NCI-H510A treated with DMSO at 0.1 percent for 48 hours (cell line): ENCODE results near the gene LYPLA2.

Experiments
- DNase-seq: peaks from one replicate; lab custom pipeline; 2025; lab: John Stamatoyannopoulos, UW

The LYPLA2 gene

DNA sequence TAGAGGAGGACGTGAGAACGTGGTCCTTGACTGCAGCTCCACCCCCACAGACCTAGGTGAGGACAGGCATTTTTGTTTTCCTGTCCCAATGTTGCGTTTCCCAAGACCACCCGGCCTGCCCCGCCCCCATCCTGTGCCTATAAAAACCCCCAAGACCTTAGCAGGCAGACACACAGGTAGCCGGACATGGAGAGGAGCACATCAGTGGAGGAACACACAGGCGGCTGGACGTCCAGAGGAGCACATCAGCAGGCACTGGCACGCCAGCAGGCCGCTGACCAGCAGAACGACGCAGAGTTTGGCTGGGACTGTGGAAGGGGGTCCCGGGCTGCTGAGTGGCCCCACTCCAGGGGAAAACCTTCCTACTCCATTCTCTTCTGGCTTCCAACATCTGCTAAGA is 47.0 kb downstream of the LYPLA2 start:
- no peak for DNase-seq

GRCh38 chr1:23838401-23838866 is 47.5 kb downstream of the LYPLA2 start:
- peak; percentile 23 for DNase-seq

DNA sequence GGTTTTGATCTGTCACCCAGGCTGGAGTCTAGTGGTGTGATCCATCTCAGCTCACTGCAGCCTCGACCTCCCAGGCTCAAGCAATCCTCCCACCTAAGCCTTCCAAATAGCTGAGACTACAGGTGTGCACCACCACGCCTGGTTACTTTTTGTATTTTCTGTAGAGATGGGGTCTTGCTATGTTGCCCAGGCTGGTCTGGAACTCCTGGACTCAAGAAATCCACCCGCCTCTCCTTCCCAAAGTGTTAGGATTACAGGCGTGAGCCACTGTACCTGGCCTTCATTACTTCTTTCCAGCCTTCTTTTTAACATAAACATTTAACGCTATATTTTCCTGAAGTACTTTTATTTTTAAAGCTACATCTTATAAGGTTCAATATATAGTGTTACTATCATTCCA is 52.7 kb downstream of the LYPLA2 start:
- no peak for DNase-seq
